Spleen (tissue), 11 donors: ENCODE results near the gene GAREM1. TPM values are rescaled to one million over a fixed set of nuclear protein-coding genes. Genes with fewer than 3 reads are reported as not detected.
A peak's percentile ranks its signal among the peaks of the same experiment; 100 is the strongest.

Experiments
- DNase-seq: peaks from one replicate; pipeline ENCODE4 v3.0.0-alpha.2; 2020
- H3K27ac ChIP-seq, 8 donors: fragments of 200-600 bp; sonication (generic) in 7 of 8; 1 replicate in 4 of 8; 2 replicates in 4 of 8; pipeline versions ENCODE4 v1.5.0 to v1.8.0; 2016 to 2021; ENCODE audit warnings: inconsistent platforms in 4 of 8, mild to moderate bottlenecking in 4 of 8, moderate library complexity in 1 of 8
- H3K27me3 ChIP-seq, 7 donors: fragments of 200-600 bp; sonication (generic) in 6 of 7; replicated peaks in 1 of 7; 1 replicate in 4 of 7; 2 replicates in 3 of 7; pipeline versions ENCODE4 v1.5.0 to v1.8.0; 2016 to 2021; ENCODE audit warnings: inconsistent platforms in 3 of 7, mild to moderate bottlenecking in 1 of 7
- H3K36me3 ChIP-seq, 6 donors: fragments of 200-600 bp; sonication (generic) in 5 of 6; 1 replicate in 4 of 6; 2 replicates in 2 of 6; pipeline versions ENCODE4 v1.5.0 to v1.8.0; 2016 to 2021; ENCODE audit warnings: inconsistent platforms in 2 of 6
- H3K4me1 ChIP-seq, 6 donors: fragments of 200-600 bp; sonication (generic) in 5 of 6; 1 replicate in 3 of 6; 2 replicates in 3 of 6; pipeline versions ENCODE4 v1.5.0 to v1.8.0; 2016 to 2021; ENCODE audit warnings: inconsistent platforms in 3 of 6
- H3K4me3 ChIP-seq, 8 donors: fragments of 200-600 bp; sonication (generic) in 7 of 8; 1 replicate in 4 of 8; 2 replicates in 4 of 8; pipeline versions ENCODE4 v1.5.0 to v1.8.0; 2016 to 2021; ENCODE audit warnings: inconsistent platforms in 4 of 8, mild to moderate bottlenecking in 4 of 8, moderate library complexity in 2 of 8
- H3K9me3 ChIP-seq, 8 donors: fragments of 200-600 bp; sonication (generic) in 7 of 8; 1 replicate in 4 of 8; 2 replicates in 4 of 8; pipeline versions ENCODE4 v1.5.0 to v1.8.0; 2016 to 2021; ENCODE audit warnings: inconsistent platforms in 4 of 8
- CTCF ChIP-seq, 11 experiments: fragments of 200-600 bp in 7 of 11; fragments of 450-650 bp in 4 of 11; sonication (generic) in 4 of 11; IDR thresholded peaks in 8 of 11; conservative IDR thresholded peaks in 3 of 11; 1 replicate in 7 of 11; 2 replicates in 4 of 11; pipeline versions ENCODE4 v1.4.0 to v1.8.0; 2016 to 2021; ENCODE audit warnings: antibody characterized with exemption in 11 of 11, inconsistent platforms in 4 of 11, mild to moderate bottlenecking in 1 of 11
- POLR2A ChIP-seq, 3 donors: fragments of 450-650 bp; IDR thresholded peaks; one replicate each; pipeline ENCODE4 v1.5.1; 2017; ENCODE audit warnings: antibody characterized with exemption in 3 of 3, mild to moderate bottlenecking in 1 of 3
- POLR2AphosphoS5 ChIP-seq, 3 donors: sonication (generic); formaldehyde crosslinking; IDR thresholded peaks; one replicate each; pipeline ENCODE4 v1.5.1; 2017; ENCODE audit warnings: antibody characterized with exemption in 3 of 3
- WGBS, 5 donors: extraction: QIAGEN DNeasy Blood & Tissue Kit in 3 of 5; methylation state at CpG; one replicate each; pipeline versions ENCODE4 v1.1.5 to v1.1.7; 2013 to 2018; 5-methylcytosine and 5-hydroxymethylcytosine counted together
- intact Hi-C: fragments of 100-400 bp; cut with DNase I; formaldehyde crosslinking; loops from one replicate; pipeline ENCODE4 v1.15.0; 2023; ENCODE audit warnings: low total_unique reads
- polyA plus RNA-seq, 3 donors: library from polyadenylated mRNA; stranded (reverse); fragments of 200-250 nt; gene quantifications; one replicate each; pipeline ENCODE4 v1.2.1, GENCODE V29; 2013
- total RNA-seq, 7 donors: library from RNA; depleted of rRNA in 3 of 7; stranded (reverse); fragments of >200 nt in 3 of 7; fragmentation: NEBNext Ultra II Directional in 4 of 7; extraction: Animal tissue kit (Norgen Biotek cat#: 25700) in 4 of 7; gene quantifications; one replicate each; pipeline versions ENCODE4 v1.1.0 to v1.2.1, GENCODE V29; 2016 to 2021
- donor health status: healthy with polysubstance abuse.
- donor health status: DM: no; HTN: no; CAD: no; lungs with moderate emphysema.
- donor health status: DM: no; HTN: no; CAD: no.
- donor health status: Bipolar disorder and iron deficiency.
- donor health status: healthy.
- donor health status: DM: no; HTN: no; CAD: no.
- donor health status: DM: yes; HTN: yes; CAD: no.

The GAREM1 gene
- total and polyA plus RNA-seq, 10 donors: 0.20 to 8.2 (median 3.5) TPM

DNA sequence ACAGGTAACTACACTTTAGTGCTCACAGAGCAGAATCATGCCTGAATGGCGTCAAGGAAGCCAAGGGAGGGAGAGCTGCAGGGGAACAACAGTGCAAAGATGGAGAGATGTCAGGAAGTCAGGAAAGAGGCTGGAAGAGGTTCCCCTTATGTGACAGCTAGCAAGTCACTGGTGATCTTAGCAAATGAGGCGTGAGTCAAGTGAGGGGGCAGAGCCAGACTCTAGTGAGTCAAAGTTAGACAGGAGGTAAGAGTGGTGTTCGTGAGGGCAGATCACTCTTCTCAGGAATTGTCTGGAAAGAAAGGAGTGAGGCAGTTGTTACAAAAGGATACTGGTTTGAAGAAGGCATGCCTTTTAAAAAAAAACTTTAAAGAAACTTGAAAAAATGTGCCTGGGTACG lies 193.8 kb downstream of the GAREM1 start:
- H3K27me3 ChIP-seq: peaks cover 0 to 5% (median 0%) of the 10 kb centered on the region in 7 donors
- TF ChIP-seq POLR2A (IDR thresholded peaks at IDR 0.05) (no peak), POLR2AphosphoS5 (IDR thresholded peaks at IDR 0.05) (no peak), CTCF (IDR thresholded peaks at IDR 0.05 in 8 of 11, conservative IDR thresholded peaks at IDR 0.05 in 3 of 11) (no peak)
- H3K4me3 ChIP-seq: no peak overlapping the region
- WGBS, 5 donors: 73 to 86% (median 80%) methylated on average over 4 of the region's 4 CpGs
- intact Hi-C loops: no loop called here
- H3K9me3 ChIP-seq: no peaks in the 10 kb centered on the region
- DNase-seq: no peak
- no peaks in the 10 kb centered on the region for H3K36me3 ChIP-seq
- H3K4me1 ChIP-seq: peaks cover 0 to 3% (median 0%) of the 10 kb centered on the region in 6 donors
- H3K27ac ChIP-seq: peak overlapping the region in 2 of 8 donors; percentile 22

GRCh38 chr18:32276256-32276655 lies 194.4 kb downstream of the GAREM1 start:
- intact Hi-C loops: no loop called here
- Histone ChIP-seq H3K36me3 (no peaks in the 10 kb centered on the region), H3K27me3 (peaks cover 0 to 8% (median 0%) of the 10 kb centered on the region in 7 donors), H3K4me1 (peaks cover 0 to 3% (median 0%) of the 10 kb centered on the region in 6 donors), H3K9me3 (no peaks in the 10 kb centered on the region), H3K4me3 (no peak overlapping the region), H3K27ac (no peak overlapping the region)
- 88 to 97% (median 93%) methylated on average over 2 of the region's 2 CpGs for WGBS, 5 donors
- no peak for DNase-seq
- TF ChIP-seq CTCF (IDR thresholded peaks at IDR 0.05 in 8 of 11, conservative IDR thresholded peaks at IDR 0.05 in 3 of 11): no peak

- DNase-seq: no peak
- intact Hi-C loops: no loop called here
- Histone ChIP-seq H3K27me3 (peaks cover 0 to 12% (median 0%) of the 10 kb centered on the region in 7 donors), H3K27ac (no peak overlapping the region), H3K4me1 (peaks cover 0 to 3% (median 0%) of the 10 kb centered on the region in 6 donors), H3K36me3 (no peaks in the 10 kb centered on the region), H3K9me3 (no peaks in the 10 kb centered on the region), H3K4me3 (no peak overlapping the region)
- 95 to 97% (median 96%) methylated on average over 8 of the region's 8 CpGs for WGBS, 5 donors
- TF ChIP-seq CTCF (IDR thresholded peaks at IDR 0.05 in 8 of 11, conservative IDR thresholded peaks at IDR 0.05 in 3 of 11) (no peak), POLR2AphosphoS5 (IDR thresholded peaks at IDR 0.05) (no peak), POLR2A (IDR thresholded peaks at IDR 0.05) (no peak)
Measured at GRCh38 chr18:32275221-32275620, 195.5 kb downstream of the GAREM1 start.

- H3K27me3 ChIP-seq: peaks cover 0 to 12% (median 0%) of the 10 kb centered on the region in 7 donors
- peaks cover 0 to 3% (median 0%) of the 10 kb centered on the region in 6 donors for H3K4me1 ChIP-seq
- H3K4me3 ChIP-seq: no peak overlapping the region
- DNase-seq: no peak
- TF ChIP-seq CTCF (IDR thresholded peaks at IDR 0.05 in 8 of 11, conservative IDR thresholded peaks at IDR 0.05 in 3 of 11): no peak
- peak in 1 of 3 donors; percentile 35 for TF ChIP-seq POLR2AphosphoS5 (IDR thresholded peaks at IDR 0.05)
- no peak for TF ChIP-seq POLR2A (IDR thresholded peaks at IDR 0.05)
- H3K36me3 ChIP-seq: no peaks in the 10 kb centered on the region
- intact Hi-C loops: no loop called here
- H3K27ac ChIP-seq: no peak overlapping the region
- no peaks in the 10 kb centered on the region for H3K9me3 ChIP-seq
- 75 to 88% (median 79%) methylated on average over 7 of the region's 7 CpGs for WGBS, 5 donors
Measured at GRCh38 chr18:32274307-32274706, 196.4 kb downstream of the GAREM1 start.
